ENCODE data around the gene WDR45B. TPM values are rescaled to one million over a fixed set of nuclear protein-coding genes. Genes with fewer than 3 reads are reported as not detected.

WDR45B gene
- total and polyA plus RNA-seq, 7 donors = 21.4 to 62.7 (median 32.6) TPM

- H3K4me3 ChIP-seq = no peak overlapping the region
- peaks cover 12% of the 10 kb centered on the region for H3K9me3 ChIP-seq
- intact Hi-C loops (cut with DNase I) = no loop called here
- H3K27me3 ChIP-seq (ENCODE audit: insufficient read depth in 3 of 3, low read length in 2 of 3) = no peaks in the 10 kb centered on the region
- peaks cover 15% of the 10 kb centered on the region for H3K4me1 ChIP-seq
- DNase-seq = peak; percentile 0 to 39
- H3K27ac ChIP-seq = no peak overlapping the region
- no peak for TF ChIP-seq CTCF (IDR thresholded peaks at IDR 0.05)
- no peak for ATAC-seq
- 67 to 79% (median 79%) methylated on average over 18 of the region's 18 CpGs for WGBS, 3 donors
- H3K36me3 ChIP-seq (ENCODE audit: insufficient read depth in 1 of 2, low read depth in 1 of 2) = no peaks in the 10 kb centered on the region
Measured at GRCh38 chr17:82690786-82691489, 42.7 kb upstream of the WDR45B start.

GRCh38 chr17:82689077-82689476 lies 40.8 kb upstream of the WDR45B start:
- peak; percentile 7 to 39 for DNase-seq
- no peak for ATAC-seq

GRCh38 chr17:82687871-82688270 lies 39.6 kb upstream of the WDR45B start:
- peak overlapping the region; percentile 83 for H3K27ac ChIP-seq
- no peaks in the 10 kb centered on the region for H3K27me3 ChIP-seq (ENCODE audit: insufficient read depth in 3 of 3, low read length in 2 of 3)
- no peaks in the 10 kb centered on the region for H3K36me3 ChIP-seq (ENCODE audit: insufficient read depth in 1 of 2, low read depth in 1 of 2)
- TF ChIP-seq CTCF (IDR thresholded peaks at IDR 0.05) = no peak
- 80 to 94% (median 86%) methylated on average over 9 of the region's 9 CpGs for WGBS, 3 donors
- intact Hi-C loops (cut with DNase I) = no loop called here
- peak overlapping the region; percentile 28 for H3K4me3 ChIP-seq
- ATAC-seq (peak in 3 of 4 donors; percentile 19 to 42 (median 42)), DNase-seq (peak in 1 of 2 donors; percentile 0)
- H3K9me3 ChIP-seq = no peaks in the 10 kb centered on the region
- peaks cover 22% of the 10 kb centered on the region for H3K4me1 ChIP-seq

More at GRCh38 chr17:82689077-82689476, 40.8 kb upstream of the WDR45B start:
- H3K36me3 ChIP-seq (ENCODE audit: insufficient read depth in 1 of 2, low read depth in 1 of 2) = no peaks in the 10 kb centered on the region
- intact Hi-C loops (cut with DNase I) = no loop called here
- TF ChIP-seq CTCF (IDR thresholded peaks at IDR 0.05) = no peak
- H3K27me3 ChIP-seq (ENCODE audit: insufficient read depth in 3 of 3, low read length in 2 of 3) = no peaks in the 10 kb centered on the region
- no peak overlapping the region for H3K27ac ChIP-seq
- peaks cover under 1% of the 10 kb centered on the region for H3K9me3 ChIP-seq
- H3K4me1 ChIP-seq = peaks cover 22% of the 10 kb centered on the region
- 75 to 82% (median 82%) methylated on average over 8 of the region's 8 CpGs for WGBS, 3 donors
- no peak overlapping the region for H3K4me3 ChIP-seq

GRCh38 chr17:82687375-82687861 lies 39.2 kb upstream of the WDR45B start:
- H3K36me3 ChIP-seq (ENCODE audit: insufficient read depth in 1 of 2, low read depth in 1 of 2) = no peaks in the 10 kb centered on the region
- H3K27me3 ChIP-seq (ENCODE audit: insufficient read depth in 3 of 3, low read length in 2 of 3) = no peaks in the 10 kb centered on the region
- no peaks in the 10 kb centered on the region for H3K9me3 ChIP-seq
- H3K4me1 ChIP-seq = peaks cover 22% of the 10 kb centered on the region
- H3K27ac ChIP-seq = peak overlapping the region; percentile 83
- intact Hi-C loops (cut with DNase I) = no loop called here
- 57 to 80% (median 62%) methylated on average over 10 of the region's 10 CpGs for WGBS, 3 donors
- ATAC-seq (peak in 3 of 4 donors; percentile 70 to 81 (median 79)), DNase-seq (peak; percentile 17 to 63)
- TF ChIP-seq CTCF (IDR thresholded peaks at IDR 0.05) = no peak
- peak overlapping the region; percentile 28 for H3K4me3 ChIP-seq

All from psoas muscle (tissue), 8 donors.